Activated naive CD4-positive, alpha-beta T cell treated with Interleukin-2 at 50 U/mL for 16 hours (primary cell): Measurements from ENCODE around the gene WWOX.
"Not testable (repeated sequence)": the region's sequence is repeated elsewhere in the genome, so short reads cannot be mapped to it uniquely, and the experiment has no call there.

Source experiments
- DNase-seq: peaks from one replicate; pipeline ENCODE4 v3.0.0-alpha.2; 2020

Gene WWOX

GRCh38 chr16:78592111-78592510 is 492.7 kb downstream of the WWOX start:
- no peak for DNase-seq

- DNase-seq, result no peak
Observed at GRCh38 chr16:78593352-78593751, 493.9 kb downstream of the WWOX start.

- DNase-seq, result no peak
Observed at GRCh38 chr16:78594191-78594590, 494.7 kb downstream of the WWOX start.

GRCh38 chr16:78596348-78596995 is 497.0 kb downstream of the WWOX start:
- no peak for DNase-seq

GRCh38 chr16:78596996-78597422 is 497.6 kb downstream of the WWOX start:
- DNase-seq, result no peak

- no peak for DNase-seq
Observed at GRCh38 chr16:78597809-78598570, 498.5 kb downstream of the WWOX start.

- no peak for DNase-seq
Observed at GRCh38 chr16:78599271-78599670, 499.8 kb downstream of the WWOX start.

- DNase-seq, result not testable (repeated sequence)
Observed at GRCh38 chr16:78604423-78605062, 505.1 kb downstream of the WWOX start.

- no peak for DNase-seq
Observed at GRCh38 chr16:78605548-78606101, 506.2 kb downstream of the WWOX start.

GRCh38 chr16:78606545-78606944 is 507.1 kb downstream of the WWOX start:
- DNase-seq, result no peak

- no peak for DNase-seq
Observed at GRCh38 chr16:78607022-78607421, 507.6 kb downstream of the WWOX start.

GRCh38 chr16:78607465-78607864 is 508.0 kb downstream of the WWOX start:
- DNase-seq, result no peak

GRCh38 chr16:78608305-78608776 is 508.9 kb downstream of the WWOX start:
- no peak for DNase-seq

GRCh38 chr16:78609402-78610274 is 510.2 kb downstream of the WWOX start:
- no peak for DNase-seq

GRCh38 chr16:78611318-78611717 is 511.9 kb downstream of the WWOX start:
- no peak for DNase-seq

- DNase-seq, result no peak
Observed at GRCh38 chr16:78619811-78620210, 520.4 kb downstream of the WWOX start.

GRCh38 chr16:78620291-78620690 is 520.8 kb downstream of the WWOX start:
- no peak for DNase-seq

- no peak for DNase-seq
Observed at GRCh38 chr16:78623796-78624195, 524.3 kb downstream of the WWOX start.

- DNase-seq, result no peak
Observed at GRCh38 chr16:78624366-78624765, 524.9 kb downstream of the WWOX start.

GRCh38 chr16:78628461-78629045 is 529.1 kb downstream of the WWOX start:
- no peak for DNase-seq

- no peak for DNase-seq
Observed at GRCh38 chr16:78629173-78629572, 529.7 kb downstream of the WWOX start.

GRCh38 chr16:78630102-78630501 is 530.6 kb downstream of the WWOX start:
- DNase-seq, result no peak
